ENCODE measurements around the gene HCN3. TPM values are rescaled to one million over a fixed set of nuclear protein-coding genes. Genes with fewer than 3 reads are reported as not detected.
A peak's percentile ranks its signal among the peaks of the same experiment; 100 is the strongest.

Gene HCN3
- total RNA-seq, 1 donor from 2014 or later = 7.3 TPM

DNA sequence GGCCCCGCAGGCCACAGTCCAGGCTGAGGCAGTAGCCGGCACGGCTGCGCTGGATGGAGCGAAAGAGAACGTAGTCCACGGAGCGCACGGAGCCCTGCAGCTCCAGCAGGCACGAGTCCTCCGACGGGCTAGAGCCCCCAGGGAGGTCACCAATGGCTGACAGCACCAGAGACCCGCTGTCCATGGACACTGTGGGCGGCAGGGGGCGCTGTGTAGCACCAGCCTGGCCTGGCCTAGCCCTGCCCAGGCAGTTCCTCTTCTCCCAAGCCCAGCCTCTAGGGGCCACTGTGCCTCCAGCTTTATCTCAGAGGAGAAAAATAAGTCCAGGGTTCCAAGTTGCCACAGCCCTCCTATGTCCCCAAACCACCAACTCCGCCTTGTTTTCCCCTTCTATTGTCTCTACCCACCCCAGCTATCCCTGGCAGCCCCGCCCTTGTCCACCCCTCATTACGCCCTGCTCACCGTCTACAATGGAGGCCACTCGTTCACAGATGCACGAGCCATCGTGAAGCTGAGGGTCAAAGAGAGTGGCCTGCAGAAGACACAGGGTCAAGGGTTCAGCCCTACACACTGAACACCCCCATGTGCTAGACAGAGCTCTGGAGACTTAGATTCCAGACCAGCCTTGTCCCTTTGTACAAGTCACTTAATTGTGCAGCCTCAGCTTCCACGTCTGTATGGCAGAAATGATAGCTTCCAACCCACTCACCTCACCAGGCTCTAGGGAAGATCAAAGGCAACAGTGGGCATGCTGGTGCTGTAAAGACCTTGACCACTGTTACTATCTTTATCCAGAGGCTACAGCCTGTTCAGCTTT is 26.4 kb upstream of the HCN3 start:
- Mint-ChIP-seq H3K9me3 (ENCODE audit: unreplicated experiment) (no peaks in the 10 kb centered on the region), H3K27me3 (ENCODE audit: unreplicated experiment) (peaks cover 16% of the 10 kb centered on the region), H3K27ac (ENCODE audit: unreplicated experiment) (no peak overlapping the region), H3K4me1 (ENCODE audit: unreplicated experiment) (peaks cover 25% of the 10 kb centered on the region), H3K36me3 (ENCODE audit: low read depth, unreplicated experiment) (peaks cover 17% of the 10 kb centered on the region), H3K4me3 (ENCODE audit: unreplicated experiment) (peak overlapping the region; percentile 9)
- peak; percentile 99 for DNase-seq (ENCODE audit: low spot score)
- TF ChIP-seq CTCF (IDR thresholded peaks at IDR 0.05; ENCODE audit: unreplicated experiment) = peak; percentile 96

- DNase-seq (ENCODE audit: low spot score) = no peak
- Mint-ChIP-seq H3K4me1 (ENCODE audit: unreplicated experiment) (peaks cover 27% of the 10 kb centered on the region), H3K27ac (ENCODE audit: unreplicated experiment) (no peak overlapping the region), H3K36me3 (ENCODE audit: low read depth, unreplicated experiment) (peaks cover 14% of the 10 kb centered on the region), H3K9me3 (ENCODE audit: unreplicated experiment) (no peaks in the 10 kb centered on the region), H3K27me3 (ENCODE audit: unreplicated experiment) (peaks cover 10% of the 10 kb centered on the region), H3K4me3 (ENCODE audit: unreplicated experiment) (no peak overlapping the region)
- TF ChIP-seq CTCF (IDR thresholded peaks at IDR 0.05; ENCODE audit: unreplicated experiment) = no peak
These were observed 25.7 kb upstream of the HCN3 start for GRCh38 chr1:155251566-155251965.

DNA sequence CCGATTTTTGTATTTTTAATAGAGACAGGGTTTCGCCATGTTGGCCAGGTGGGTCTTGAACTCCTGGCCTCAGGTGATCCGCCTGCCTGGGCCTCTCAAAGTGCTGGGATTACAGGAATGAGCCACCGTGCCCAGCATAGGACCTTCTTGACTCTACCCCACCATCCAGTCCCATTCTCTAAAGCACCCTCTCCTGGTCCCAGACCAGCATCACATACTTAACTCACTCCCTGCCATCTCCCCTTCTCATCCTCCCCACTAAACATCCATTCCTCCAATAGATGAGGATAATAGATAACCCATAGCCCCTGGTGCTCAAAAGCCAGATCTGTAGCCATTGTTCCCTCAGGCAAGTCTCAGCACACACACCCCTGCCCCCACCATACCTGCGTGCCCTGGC is 24.1 kb upstream of the HCN3 start:
- peaks cover 33% of the 10 kb centered on the region for H3K4me1 Mint-ChIP-seq (ENCODE audit: unreplicated experiment)
- no peaks in the 10 kb centered on the region for H3K9me3 Mint-ChIP-seq (ENCODE audit: unreplicated experiment)
- peaks cover 18% of the 10 kb centered on the region for H3K36me3 Mint-ChIP-seq (ENCODE audit: low read depth, unreplicated experiment)
- peak overlapping the region; percentile 81 for H3K4me3 Mint-ChIP-seq (ENCODE audit: unreplicated experiment)
- TF ChIP-seq CTCF (IDR thresholded peaks at IDR 0.05; ENCODE audit: unreplicated experiment) = no peak
- DNase-seq (ENCODE audit: low spot score) = no peak
- peaks cover 13% of the 10 kb centered on the region for H3K27me3 Mint-ChIP-seq (ENCODE audit: unreplicated experiment)
- no peak overlapping the region for H3K27ac Mint-ChIP-seq (ENCODE audit: unreplicated experiment)

DNA sequence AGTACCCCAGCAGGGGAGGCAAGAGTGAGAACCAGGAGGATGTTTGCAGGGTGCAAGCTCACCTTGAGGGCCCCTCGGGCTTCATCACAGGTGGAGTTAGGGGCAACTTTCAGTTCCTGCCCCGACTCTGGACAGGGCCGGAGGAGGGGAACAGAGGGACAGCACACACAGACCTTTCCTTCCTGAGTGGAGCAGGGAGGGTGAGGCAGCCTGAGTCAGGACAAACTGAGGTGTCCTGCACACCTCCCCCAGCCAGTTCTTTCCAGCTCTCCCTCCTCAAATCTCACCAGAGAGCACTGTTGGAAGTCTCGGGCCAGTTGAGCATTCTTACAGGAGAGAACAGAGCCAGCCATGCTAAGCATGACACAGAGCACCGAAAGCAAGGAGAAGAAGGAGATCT is 23.5 kb upstream of the HCN3 start:
- peaks cover 23% of the 10 kb centered on the region for H3K36me3 Mint-ChIP-seq (ENCODE audit: low read depth, unreplicated experiment)
- no peak overlapping the region for H3K27ac Mint-ChIP-seq (ENCODE audit: unreplicated experiment)
- H3K9me3 Mint-ChIP-seq (ENCODE audit: unreplicated experiment) = no peaks in the 10 kb centered on the region
- peak overlapping the region; percentile 91 for H3K4me3 Mint-ChIP-seq (ENCODE audit: unreplicated experiment)
- peaks cover 13% of the 10 kb centered on the region for H3K27me3 Mint-ChIP-seq (ENCODE audit: unreplicated experiment)
- peaks cover 33% of the 10 kb centered on the region for H3K4me1 Mint-ChIP-seq (ENCODE audit: unreplicated experiment)
- TF ChIP-seq CTCF (IDR thresholded peaks at IDR 0.05; ENCODE audit: unreplicated experiment) = no peak
- no peak for DNase-seq (ENCODE audit: low spot score)

GRCh38 chr1:155254228-155254713 is 23.0 kb upstream of the HCN3 start:
- TF ChIP-seq CTCF (IDR thresholded peaks at IDR 0.05; ENCODE audit: unreplicated experiment) = no peak
- DNase-seq (ENCODE audit: low spot score) = no peak
- peak overlapping the region; percentile 48 for H3K27ac Mint-ChIP-seq (ENCODE audit: unreplicated experiment)
- peaks cover 23% of the 10 kb centered on the region for H3K36me3 Mint-ChIP-seq (ENCODE audit: low read depth, unreplicated experiment)
- peaks cover 33% of the 10 kb centered on the region for H3K4me1 Mint-ChIP-seq (ENCODE audit: unreplicated experiment)
- H3K4me3 Mint-ChIP-seq (ENCODE audit: unreplicated experiment) = peak overlapping the region; percentile 91
- peaks cover 13% of the 10 kb centered on the region for H3K27me3 Mint-ChIP-seq (ENCODE audit: unreplicated experiment)
- H3K9me3 Mint-ChIP-seq (ENCODE audit: unreplicated experiment) = no peaks in the 10 kb centered on the region
